LoVo (cell line): ENCODE results near the gene TMEM109.

Source experiments
- DNase-seq: peaks from one replicate; pipeline ENCODE4 v3.0.0-alpha.2; 2016; ENCODE audit warnings: low spot score

The TMEM109 gene, protein sequence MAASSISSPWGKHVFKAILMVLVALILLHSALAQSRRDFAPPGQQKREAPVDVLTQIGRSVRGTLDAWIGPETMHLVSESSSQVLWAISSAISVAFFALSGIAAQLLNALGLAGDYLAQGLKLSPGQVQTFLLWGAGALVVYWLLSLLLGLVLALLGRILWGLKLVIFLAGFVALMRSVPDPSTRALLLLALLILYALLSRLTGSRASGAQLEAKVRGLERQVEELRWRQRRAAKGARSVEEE

DNA sequence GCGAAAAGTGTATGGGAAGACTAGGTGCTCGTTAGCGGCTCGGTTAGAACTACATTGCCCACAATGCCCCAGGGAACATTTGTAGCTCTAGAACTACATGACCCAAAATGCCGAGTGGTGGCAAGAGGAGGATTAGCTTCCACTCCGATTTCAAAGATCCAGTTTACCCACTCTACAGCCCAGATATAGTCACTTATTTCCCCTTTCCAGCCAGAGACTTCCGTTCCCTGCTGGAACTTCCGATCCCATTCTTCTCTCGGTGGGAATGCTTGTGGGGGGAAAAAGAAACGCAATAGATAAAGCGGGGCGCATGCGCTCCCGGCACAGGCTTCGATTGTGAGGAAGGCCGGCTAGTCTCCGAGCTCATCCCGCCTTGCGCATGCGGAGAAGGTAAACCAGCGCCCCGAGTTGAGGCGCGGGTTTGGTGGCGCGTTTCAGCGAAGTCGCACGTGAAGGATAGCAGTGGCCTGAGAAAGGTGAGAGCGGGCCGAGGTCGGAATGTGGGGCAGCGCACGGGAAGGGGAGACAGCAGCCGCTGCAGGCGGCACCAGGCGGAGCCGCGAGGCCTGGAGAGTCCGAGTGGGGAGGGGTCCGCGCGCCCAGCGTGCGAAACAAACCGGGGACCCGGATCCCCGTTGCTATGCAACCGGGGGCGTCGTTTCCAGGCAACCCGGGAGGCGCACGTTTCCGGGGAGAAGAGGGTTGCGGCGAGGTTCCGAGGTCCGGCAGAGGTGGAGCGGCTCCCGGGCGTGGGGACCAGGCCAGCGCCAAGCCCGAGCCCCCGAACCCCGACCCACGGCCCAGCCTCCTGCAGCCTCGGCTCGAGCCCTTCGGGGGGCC, at the start of gene TMEM109:
TMEM109 (plus strand) TSS at position 366 of the 840 bp plus-strand sequence. CDS start 5,536 bp downstream, outside the sequence.
- peak; percentile 92 for DNase-seq

DNA sequence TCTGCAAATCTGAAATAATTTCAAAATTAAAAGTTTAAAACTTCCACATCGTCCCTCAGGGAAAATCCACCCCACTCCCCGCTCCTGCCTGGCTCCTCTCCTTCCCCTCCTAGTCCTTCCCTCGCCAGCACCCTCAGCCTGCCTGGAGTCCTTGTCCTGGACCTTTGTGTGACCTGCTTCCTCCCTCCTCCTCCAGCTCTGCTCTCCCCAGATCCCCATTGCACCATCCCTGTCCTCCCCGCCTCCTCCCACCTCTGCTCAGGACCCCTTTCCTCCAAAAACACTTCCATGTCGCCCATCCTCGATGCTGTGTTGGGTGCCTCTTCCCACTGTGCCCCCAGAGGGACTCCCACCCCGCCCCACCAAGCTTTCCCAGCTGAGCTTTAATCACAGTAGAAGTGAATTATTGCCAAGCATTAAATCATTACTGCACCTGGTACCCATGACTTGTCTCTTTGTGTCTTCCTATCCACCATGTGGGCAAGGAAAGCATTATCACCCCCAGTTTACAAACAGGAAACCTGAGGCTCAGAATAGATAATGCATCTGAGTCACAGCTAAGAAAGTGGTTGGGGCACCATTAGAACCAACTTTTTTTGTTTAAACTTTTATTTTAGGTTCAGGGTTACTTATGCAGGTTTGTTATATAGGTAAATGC, 49.0 kb upstream of the TMEM109 start:
- no peak for DNase-seq

DNA sequence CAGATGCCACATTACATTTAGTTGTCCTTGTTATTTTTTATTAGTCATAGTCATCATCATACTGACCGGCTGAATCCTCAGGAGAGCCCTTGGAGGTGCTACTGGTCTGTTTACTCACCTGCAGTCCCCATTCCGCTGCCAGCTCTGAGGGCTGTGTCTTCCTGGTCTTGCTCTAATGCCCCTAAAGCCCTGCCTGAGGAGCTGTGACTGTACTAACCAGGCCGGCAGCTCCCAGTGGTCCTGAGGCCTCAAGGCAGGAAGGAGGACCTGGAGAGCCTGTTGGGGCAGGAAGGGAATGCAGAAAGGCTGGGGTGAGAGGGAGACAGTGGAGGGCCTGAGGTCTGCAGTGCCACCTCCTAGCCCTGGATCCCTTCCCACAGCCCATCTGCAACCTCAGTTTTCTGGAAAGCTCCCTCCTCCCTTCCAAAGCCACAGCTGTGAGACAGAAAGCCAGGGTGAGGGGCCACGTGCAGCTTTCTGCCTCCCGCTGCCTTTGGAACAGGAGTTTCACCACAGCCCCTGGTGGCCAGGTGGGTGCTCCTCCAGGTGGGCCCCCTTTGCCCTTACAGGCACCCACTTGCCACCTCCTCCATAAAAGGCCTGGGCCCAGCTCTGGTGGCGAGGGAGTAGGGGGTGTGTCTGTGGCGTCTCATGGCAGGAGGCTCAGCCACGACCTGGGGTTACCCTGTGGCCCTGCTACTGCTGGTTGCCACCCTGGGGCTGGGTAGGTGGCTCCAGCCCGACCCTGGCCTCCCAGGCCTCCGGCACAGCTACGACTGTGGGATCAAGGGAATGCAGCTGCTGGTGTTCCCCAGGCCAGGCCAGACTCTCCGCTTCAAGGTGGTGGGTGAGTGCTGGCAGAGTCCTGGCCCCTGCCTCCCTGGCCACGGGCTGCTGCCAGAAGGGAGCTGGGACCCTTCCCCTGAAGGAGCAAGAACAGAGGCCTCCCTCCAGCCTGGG, 46.8 kb upstream of the TMEM109 start, which contains the start of gene ZP1:
ZP1 (plus strand) TSS at position 632 of the 960 bp plus-strand sequence; CDS start at position 652, 20 bp downstream.
- DNase-seq: no peak

DNA sequence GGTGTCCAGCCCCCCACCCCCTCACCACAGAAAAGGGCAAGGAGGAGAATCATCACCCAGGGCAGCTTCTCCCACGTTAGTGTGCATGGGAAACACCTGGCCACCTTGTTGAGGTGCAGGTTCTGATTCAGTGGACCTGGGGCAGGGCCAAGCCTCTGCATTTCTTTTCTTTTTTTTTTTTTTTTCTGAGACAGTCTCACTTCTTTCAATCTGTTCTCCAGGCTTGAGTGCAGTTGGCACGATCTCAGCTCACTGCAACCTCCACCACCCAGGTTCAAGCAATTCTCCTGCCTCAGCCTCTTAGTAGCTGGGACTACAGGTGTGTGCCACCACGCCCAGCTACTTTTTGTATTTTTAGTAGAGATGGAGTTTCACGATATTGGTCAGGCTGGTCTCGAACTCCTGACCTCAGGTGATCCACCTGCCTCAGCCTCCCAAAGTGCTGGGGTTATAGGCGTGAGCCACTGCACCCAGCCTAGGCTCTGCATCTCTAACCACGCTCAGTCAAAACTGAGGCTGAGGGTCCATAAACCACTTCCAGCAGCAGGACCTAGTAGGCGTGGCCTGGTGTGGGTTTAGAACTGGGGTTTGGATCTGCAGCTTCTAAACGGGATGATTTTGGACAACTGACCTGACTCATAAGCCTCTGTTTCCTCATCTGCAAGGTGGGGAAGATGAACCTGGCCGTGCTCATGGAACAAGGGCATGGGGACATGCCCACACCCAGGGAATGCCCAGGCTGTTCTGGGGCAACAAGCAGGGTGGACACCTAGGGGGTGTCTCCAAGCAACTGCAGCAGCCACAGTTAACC, 45.9 kb upstream of the TMEM109 start:
- no peak for DNase-seq

DNA sequence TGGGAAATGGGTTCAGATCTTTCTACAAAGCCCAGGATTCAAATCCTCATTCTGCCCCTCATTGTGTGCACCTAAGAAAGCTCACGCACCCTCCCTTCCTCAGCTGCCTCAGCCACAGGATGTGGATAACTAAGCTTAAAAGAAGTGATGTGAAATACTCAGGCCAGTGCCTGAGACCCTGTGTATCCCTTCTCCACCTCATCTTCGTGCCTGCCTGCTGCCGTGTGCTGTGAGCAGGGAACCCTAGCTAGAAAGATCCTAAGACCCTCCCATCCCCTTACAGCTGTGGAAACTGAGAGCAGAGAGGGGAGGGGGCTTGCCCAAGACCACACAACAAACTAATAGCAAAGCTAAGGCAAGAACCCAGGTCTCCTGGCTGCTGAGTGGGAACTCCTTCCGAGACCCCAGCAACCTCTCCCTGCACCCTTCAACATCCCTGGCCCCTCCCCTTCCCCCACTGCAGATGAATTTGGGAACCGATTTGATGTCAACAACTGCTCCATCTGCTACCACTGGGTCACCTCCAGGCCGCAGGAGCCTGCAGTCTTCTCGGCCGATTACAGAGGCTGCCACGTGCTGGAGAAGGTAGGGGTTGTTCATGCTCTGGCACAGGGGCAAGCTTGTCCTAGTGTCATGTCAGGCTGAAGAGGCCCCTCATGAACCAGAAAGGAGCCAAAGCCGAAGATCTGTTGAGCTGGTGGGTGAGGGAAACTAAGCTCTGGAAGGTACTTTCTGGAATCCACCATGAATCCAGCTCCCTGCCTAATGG, 45.1 kb upstream of the TMEM109 start:
- DNase-seq: no peak

DNA sequence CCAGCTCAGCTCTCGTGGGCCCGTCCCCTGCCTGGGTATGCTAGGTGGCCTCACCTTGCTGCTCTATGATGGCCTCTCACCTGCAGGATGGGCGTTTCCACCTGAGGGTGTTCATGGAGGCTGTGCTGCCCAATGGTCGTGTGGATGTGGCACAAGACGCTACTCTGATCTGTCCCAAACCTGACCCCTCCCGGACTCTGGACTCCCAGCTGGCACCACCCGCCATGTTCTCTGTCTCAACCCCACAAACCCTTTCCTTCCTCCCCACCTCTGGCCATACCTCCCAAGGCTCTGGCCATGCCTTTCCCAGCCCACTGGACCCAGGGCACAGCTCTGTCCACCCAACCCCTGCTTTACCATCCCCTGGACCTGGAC, 44.5 kb upstream of the TMEM109 start:
- DNase-seq: no peak

DNA sequence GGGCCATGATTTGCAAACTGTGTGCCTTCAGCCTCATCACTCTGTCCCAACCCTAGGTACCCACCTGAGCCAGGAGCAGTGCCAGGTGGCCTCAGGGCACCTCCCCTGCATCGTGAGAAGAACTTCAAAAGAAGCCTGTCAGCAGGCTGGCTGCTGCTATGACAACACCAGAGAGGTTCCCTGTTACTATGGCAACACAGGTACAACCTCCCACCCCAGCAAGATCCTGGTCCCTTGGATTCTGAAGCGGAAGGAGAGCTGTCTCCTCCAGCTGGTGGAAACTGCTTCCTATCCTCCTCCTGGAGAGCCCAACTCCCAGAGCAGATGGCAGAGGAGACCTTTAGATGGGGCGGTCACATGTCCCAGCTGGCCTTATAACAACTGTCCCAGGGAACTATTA, 43.7 kb upstream of the TMEM109 start:
- no peak for DNase-seq

DNA sequence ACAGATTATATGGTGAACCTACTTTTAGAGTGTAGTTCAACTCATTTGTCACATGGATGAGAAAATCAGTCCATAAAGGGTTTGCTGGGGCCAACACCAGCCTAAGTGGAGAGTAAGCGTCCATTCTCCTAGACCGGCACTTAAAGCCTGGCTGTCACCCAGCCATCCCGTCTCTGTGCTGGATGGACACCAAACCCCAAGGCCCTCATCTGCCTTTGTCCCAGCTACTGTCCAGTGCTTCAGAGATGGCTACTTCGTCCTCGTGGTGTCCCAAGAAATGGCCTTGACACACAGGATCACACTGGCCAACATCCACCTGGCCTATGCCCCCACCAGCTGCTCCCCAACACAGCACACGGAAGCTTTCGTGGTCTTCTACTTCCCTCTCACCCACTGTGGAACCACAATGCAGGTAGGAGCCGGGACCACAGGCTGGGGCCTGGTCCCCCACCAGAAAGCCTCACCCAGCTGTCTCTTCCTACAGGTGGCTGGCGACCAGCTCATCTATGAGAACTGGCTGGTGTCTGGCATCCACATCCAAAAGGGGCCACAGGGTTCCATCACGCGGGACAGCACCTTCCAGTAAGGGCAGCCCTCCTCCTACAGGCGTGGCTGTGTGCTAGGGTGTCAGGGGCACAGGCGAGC, 43.1 kb upstream of the TMEM109 start:
- DNase-seq: no peak

DNA sequence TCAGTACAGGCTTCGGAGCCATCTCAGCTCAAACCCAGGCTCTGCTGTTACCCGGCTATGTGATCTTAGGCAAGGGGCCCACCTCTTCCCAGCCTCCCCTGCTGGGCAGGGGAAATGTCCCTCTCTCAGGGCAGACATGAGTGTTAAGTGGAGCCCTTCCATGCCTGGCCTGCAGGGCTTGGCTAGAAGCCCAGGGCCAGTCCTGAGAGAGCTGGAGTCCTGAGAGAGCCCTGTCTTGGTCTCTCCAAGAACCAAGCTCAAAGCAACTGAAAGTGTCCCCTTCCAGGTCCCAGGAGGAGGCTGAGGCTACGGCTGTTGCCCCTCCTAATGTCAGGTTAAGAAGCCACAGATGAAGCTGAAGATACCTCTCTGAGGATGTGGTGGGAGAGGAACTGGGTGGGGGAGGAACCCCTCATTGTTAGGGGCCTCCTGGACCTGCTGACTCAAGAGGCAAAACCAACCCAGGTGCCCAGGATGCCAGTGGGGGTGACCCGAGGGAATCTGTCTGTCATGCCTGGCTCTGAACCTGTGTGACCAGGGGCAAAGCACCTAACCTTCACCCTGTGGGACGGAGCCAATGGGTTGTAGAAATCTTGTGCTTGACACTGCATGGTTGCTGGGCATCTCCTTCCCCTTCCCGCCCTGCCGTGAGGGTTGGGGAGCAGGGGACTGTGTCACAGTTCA, 42.4 kb upstream of the TMEM109 start:
- DNase-seq: no peak

DNA sequence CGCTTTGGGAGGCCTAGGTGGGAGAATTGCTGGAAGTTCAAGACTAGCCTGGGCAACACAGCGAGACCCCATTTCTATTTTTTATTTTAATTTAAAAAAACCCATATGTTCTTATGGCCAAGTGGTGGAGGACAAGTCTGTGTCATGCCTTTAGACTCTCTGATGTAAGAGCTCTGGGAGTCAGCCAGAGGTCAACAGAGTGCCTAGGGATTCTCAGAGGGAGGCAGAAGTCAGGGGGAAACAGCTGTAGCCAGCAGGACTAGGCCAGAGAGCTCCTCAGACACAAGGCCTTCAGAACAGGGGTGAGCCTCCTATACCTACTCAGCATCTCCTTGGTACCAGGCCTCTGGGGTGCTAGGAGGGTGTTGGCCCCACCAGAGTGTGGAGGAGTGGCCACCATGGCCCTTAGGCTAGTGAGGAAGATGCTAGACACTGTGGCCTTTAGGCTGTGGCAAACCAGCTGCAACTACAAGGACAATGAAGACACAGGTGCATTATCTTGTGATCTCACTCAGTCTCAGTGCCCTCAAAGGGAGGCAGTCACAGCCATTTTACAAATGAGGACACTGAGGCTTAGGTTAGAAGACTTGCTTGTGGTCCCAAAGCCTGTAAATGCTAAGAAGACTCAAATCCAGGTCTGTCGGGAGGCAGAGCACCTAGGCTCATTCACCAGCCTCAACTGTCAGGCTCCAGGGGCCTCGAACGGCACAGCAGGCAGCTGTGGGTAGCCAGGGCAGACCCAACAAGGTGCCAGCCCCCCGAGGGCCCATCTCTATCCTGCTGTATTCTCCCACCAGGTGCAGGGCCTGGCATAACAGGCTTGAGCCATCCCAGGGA, 41.6 kb upstream of the TMEM109 start:
- no peak for DNase-seq

DNA sequence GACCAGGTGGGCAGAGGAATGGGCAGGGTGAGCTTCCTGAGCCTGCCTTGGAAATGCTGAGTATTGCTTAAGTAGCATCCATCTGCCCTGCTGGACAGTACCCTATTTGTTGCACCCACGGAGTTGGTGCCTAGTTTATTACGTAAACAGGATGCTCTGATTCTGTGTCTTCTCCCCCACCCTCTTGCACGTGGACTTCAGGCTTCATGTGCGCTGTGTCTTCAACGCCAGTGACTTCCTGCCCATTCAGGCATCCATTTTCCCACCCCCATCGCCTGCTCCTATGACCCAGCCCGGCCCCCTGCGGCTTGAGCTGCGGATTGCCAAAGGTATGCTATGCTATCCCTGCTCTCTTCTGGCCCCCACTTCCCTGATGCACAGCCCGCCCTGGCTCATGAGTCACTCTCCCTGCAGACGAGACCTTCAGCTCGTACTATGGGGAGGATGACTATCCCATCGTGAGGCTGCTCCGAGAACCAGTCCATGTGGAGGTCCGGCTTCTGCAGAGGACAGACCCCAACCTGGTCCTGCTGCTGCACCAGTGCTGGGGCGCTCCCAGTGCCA, 40.9 kb upstream of the TMEM109 start:
- no peak for DNase-seq

DNA sequence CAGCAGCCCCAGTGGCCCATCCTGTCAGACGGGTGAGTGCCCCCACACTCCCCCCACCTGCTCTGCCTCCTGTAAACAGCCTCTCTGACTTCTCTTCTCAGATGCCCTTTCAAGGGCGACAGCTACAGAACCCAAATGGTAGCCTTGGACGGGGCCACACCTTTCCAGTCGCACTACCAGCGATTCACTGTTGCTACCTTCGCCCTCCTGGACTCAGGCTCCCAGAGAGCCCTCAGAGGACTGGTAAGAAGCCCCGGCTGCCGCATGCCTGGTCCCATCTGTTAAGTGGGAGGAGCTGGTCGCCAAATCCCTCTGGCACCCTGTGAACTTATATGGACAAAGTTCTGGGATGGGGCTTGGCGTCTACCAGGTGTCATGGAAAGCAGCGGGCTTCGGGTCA, 40.4 kb upstream of the TMEM109 start:
- DNase-seq: no peak

DNA sequence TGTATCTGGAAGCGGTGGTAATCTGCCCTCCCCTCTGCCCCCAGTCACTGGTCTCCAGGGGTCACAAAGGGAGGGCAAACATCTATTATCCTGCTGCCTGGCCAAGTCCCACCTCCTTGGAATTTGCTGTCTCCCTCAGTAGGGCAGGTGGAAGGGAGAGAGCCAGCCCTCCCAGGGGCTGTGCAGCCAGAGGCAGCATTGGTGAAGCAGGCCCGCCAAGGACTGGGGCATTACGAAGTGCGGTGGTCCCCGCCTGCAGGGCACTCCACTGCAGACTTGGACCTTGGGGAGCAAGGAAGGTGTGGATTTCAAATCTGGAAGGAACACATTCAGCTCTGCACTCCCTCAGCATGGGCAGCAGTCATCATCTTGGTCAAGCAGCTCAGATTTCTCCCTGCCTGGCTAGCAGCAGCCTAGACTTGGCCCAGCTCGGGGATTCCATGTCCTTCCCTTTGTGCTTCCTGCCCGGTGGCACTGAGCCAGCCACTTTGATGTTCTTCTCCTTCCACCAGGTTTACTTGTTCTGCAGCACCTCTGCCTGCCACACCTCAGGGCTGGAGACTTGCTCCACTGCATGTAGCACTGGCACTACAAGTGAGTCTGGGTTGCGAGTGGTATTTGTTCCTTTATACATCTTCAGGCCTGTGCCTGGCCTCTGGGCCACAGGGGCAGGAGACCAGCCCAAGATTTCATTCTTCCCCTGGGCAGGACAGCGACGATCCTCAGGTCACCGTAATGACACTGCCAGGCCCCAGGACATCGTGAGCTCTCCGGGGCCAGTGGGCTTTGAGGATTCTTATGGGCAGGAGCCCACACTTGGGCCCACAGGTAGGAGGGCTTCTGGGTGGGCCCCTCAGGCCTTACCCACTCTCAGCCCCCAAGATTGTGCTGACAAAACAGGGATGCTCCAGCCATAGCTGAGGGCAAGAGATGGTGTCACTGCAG, 39.3 kb upstream of the TMEM109 start:
- DNase-seq: no peak

DNA sequence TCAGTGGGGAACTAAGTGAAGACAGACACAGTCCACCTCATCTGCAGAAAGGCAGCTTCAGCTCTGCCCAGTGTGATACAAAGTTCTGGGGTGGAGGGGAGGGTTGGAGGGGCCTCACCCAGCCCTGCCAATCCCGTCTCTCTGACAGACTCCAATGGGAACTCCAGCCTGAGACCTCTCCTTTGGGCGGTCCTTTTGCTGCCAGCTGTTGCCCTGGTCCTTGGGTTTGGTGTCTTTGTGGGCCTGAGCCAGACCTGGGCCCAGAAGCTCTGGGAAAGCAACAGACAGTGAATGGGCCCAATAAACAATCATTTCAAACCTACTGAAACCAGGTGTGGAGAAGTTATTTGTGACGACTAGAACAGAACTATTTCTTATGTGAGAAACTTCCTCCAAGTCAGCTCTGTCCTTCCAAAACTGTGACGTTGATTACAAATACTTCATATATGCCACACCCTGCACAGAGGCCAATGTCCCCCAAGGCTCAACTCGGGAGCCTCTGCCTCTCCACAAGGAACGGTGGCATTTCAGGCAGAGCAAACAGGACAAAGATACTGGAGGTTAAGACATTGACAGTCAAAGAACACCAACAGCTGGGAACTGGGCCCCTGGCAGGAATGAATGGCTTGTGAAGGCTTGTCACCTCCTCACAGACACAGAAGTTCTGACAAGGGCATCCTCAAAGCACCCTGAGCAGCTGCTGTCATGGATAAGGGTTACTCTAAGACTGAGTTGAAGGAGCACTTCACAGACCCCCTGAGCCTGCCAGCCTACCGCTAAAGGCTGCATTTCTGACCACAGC, 38.4 kb upstream of the TMEM109 start:
- no peak for DNase-seq

DNA sequence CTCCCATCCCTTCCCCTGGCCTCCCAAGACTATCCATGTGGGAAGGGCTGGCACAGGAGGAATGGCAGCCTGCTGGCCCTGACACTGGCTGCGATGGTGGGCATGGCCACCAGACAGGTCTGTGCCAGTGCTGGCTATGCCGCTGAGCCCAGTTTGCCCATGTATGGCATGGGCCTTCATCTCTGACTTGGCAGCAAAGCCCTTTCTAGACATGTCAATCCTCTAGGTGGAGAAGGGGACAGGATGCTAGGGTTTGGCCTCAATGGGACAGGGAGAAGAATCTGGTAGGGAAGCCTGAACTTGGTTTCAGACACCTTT, 37.8 kb upstream of the TMEM109 start:
- no peak for DNase-seq
